ENCODE results near the gene MRPL58. TPM values are rescaled to one million over a fixed set of nuclear protein-coding genes. Genes with fewer than 3 reads are reported as not detected.

The MRPL58 gene
- total RNA-seq, 1 experiment from 2014 or later, result 55.2 TPM

- Histone ChIP-seq H3K4me3 (ENCODE audit: low read depth in 2 of 2, low read length in 2 of 2) (no peak overlapping the region), H3K27me3 (ENCODE audit: control insufficient read depth, insufficient read depth, low read length) (no peaks in the 10 kb centered on the region), H3K9me3 (ENCODE audit: control insufficient read depth, insufficient read depth, low read depth, low read length) (no peaks in the 10 kb centered on the region), H3K4me1 (ENCODE audit: control insufficient read depth, insufficient read depth, low read length) (no peaks in the 10 kb centered on the region), H3K36me3 (ENCODE audit: control insufficient read depth, insufficient read depth, low read length) (no peaks in the 10 kb centered on the region), H3K27ac (ENCODE audit: low read length) (no peak overlapping the region)
- in situ Hi-C loops (cut with HindIII; ENCODE audit: low pct_unique_long_range_greater_than_20kb, low sequenced_read_pairs) (no loop called here), intact Hi-C loops (cut with micrococcal nuclease; ENCODE audit: unreplicated experiment) (no loop called here)
- ChIA-PET POLR2A (no interaction called here), CTCF (interaction anchor here (2.4 kb wide), 1 partner anchor 38 kb away, joined by 11 read pairs; no protein-coding TSS in a partner anchor)
- TF ChIP-seq, protein P1, sequence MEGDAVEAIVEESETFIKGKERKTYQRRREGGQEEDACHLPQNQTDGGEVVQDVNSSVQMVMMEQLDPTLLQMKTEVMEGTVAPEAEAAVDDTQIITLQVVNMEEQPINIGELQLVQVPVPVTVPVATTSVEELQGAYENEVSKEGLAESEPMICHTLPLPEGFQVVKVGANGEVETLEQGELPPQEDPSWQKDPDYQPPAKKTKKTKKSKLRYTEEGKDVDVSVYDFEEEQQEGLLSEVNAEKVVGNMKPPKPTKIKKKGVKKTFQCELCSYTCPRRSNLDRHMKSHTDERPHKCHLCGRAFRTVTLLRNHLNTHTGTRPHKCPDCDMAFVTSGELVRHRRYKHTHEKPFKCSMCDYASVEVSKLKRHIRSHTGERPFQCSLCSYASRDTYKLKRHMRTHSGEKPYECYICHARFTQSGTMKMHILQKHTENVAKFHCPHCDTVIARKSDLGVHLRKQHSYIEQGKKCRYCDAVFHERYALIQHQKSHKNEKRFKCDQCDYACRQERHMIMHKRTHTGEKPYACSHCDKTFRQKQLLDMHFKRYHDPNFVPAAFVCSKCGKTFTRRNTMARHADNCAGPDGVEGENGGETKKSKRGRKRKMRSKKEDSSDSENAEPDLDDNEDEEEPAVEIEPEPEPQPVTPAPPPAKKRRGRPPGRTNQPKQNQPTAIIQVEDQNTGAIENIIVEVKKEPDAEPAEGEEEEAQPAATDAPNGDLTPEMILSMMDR (IDR thresholded peaks at IDR 0.05), result no peak
- TF ChIP-seq, protein P2, sequence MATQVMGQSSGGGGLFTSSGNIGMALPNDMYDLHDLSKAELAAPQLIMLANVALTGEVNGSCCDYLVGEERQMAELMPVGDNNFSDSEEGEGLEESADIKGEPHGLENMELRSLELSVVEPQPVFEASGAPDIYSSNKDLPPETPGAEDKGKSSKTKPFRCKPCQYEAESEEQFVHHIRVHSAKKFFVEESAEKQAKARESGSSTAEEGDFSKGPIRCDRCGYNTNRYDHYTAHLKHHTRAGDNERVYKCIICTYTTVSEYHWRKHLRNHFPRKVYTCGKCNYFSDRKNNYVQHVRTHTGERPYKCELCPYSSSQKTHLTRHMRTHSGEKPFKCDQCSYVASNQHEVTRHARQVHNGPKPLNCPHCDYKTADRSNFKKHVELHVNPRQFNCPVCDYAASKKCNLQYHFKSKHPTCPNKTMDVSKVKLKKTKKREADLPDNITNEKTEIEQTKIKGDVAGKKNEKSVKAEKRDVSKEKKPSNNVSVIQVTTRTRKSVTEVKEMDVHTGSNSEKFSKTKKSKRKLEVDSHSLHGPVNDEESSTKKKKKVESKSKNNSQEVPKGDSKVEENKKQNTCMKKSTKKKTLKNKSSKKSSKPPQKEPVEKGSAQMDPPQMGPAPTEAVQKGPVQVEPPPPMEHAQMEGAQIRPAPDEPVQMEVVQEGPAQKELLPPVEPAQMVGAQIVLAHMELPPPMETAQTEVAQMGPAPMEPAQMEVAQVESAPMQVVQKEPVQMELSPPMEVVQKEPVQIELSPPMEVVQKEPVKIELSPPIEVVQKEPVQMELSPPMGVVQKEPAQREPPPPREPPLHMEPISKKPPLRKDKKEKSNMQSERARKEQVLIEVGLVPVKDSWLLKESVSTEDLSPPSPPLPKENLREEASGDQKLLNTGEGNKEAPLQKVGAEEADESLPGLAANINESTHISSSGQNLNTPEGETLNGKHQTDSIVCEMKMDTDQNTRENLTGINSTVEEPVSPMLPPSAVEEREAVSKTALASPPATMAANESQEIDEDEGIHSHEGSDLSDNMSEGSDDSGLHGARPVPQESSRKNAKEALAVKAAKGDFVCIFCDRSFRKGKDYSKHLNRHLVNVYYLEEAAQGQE (IDR thresholded peaks at IDR 0.05; ENCODE audit: insufficient read depth in 1 of 2, low read depth in 2 of 2, low read length in 1 of 2), result no peak
- no peak for TF ChIP-seq TCF7L2 (IDR thresholded peaks at IDR 0.05; ENCODE audit: low read depth, low read length)
- ATAC-seq, result no peak
- no TSS peak for BruUV-seq (replicated peaks)
- no peak for DNase-seq (ENCODE audit: low read depth, low spot score)
Measured at GRCh38 chr17:74999523-74999922, 12.9 kb upstream of the MRPL58 start.

DNA sequence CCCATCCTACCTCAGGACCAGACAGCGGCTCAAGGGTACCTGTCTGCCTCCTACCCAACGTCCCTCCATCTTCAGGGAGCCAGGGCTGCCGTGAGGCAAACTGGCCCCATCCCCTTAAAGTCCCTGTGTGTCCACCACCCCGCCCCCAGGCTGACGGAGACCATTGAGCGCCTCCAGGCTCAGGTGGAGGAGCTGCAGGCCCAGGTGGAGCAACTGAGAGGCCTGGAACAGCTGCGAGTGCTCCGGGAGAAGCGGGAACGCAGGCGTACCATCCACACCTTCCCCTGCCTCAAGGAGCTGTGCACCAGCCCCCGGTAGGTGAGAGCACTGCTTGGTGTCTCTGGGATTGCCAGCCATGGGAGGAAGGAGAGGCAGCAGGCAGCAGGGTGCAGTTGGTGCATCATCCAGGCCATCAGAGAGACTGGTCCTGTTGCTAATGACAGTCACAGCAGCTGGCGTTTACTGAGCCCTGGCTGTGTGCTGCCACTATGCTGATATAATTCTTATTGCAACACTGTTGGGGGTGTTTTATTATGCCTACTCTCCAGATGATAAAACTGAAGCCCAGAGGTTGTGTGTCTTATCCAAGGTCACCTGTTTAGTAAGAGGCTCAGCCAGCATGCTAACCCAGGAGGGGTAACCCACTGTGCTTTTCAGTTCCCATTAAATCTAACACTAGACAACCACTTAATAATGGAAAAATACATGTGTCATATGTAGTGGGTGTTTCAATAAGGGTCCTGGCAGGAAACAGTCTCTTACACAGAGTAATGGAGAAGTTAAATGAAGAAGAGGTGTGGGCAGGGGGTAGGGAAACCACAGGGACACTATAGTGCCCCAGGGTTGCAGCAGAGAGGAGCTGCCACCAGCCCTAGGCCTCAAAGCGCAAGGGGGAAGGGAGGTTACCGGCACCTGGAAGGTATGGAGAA lies 10.3 kb upstream of the MRPL58 start:
- POLR2A ChIA-PET, result no interaction called here
- in situ Hi-C loops (cut with HindIII; ENCODE audit: low pct_unique_long_range_greater_than_20kb, low sequenced_read_pairs), result no loop called here
- CTCF ChIA-PET, result no interaction called here
- ATAC-seq (no peak), DNase-seq (ENCODE audit: low read depth, low spot score) (no peak)
- no peaks in the 10 kb centered on the region for H3K27me3 ChIP-seq (ENCODE audit: control insufficient read depth, insufficient read depth, low read length)
- BruUV-seq (replicated peaks), result no TSS peak
- no peak for TF ChIP-seq SIN3A (IDR thresholded peaks at IDR 0.05; ENCODE audit: borderline replicate concordance, insufficient read depth, low read depth, low read length)
- no peak for TF ChIP-seq POLR2AphosphoS5 (IDR thresholded peaks at IDR 0.05; ENCODE audit: low read depth, low read length)
- TF ChIP-seq, protein P2 (IDR thresholded peaks at IDR 0.05; ENCODE audit: insufficient read depth in 1 of 2, low read depth in 2 of 2, low read length in 1 of 2), result no peak
- no peak overlapping the region for H3K4me3 ChIP-seq (ENCODE audit: low read depth in 2 of 2, low read length in 2 of 2)
- no peaks in the 10 kb centered on the region for H3K9me3 ChIP-seq (ENCODE audit: control insufficient read depth, insufficient read depth, low read depth, low read length)
- H3K4me1 ChIP-seq (ENCODE audit: control insufficient read depth, insufficient read depth, low read length), result no peaks in the 10 kb centered on the region
- H3K36me3 ChIP-seq (ENCODE audit: control insufficient read depth, insufficient read depth, low read length), result no peaks in the 10 kb centered on the region
- intact Hi-C loops (cut with micrococcal nuclease; ENCODE audit: unreplicated experiment), result no loop called here
- no peak overlapping the region for H3K27ac ChIP-seq (ENCODE audit: low read length)
